PC-9 (cell line): Measurements from ENCODE around the gene CYTH2. TPM values are rescaled to one million over a fixed set of nuclear protein-coding genes. Genes with fewer than 3 reads are reported as not detected.

Source experiments
- BruUV-seq: library from RNA; stranded (reverse); fragments of 400-500 nt; replicated peaks from 2 replicates; lab custom pipeline; 2021; lab: Mats Ljungman, UMichigan
- CTCF ChIA-PET: fragments of 300-600 bp; sonication (Branson Sonifier 250); formaldehyde crosslinking; loops from one replicate; lab custom pipeline; 2022; ENCODE audit warnings: antibody characterized with exemption; lab: Charles Lee
- POLR2A ChIA-PET: fragments of 300-600 bp; sonication (Branson Sonifier 250); formaldehyde crosslinking; loops from one replicate; lab custom pipeline; 2022; ENCODE audit warnings: antibody characterized with exemption; ENCODE audit not compliant: unreplicated experiment; lab: Charles Lee
- DNase-seq, 2 experiments: peaks; one replicate each; pipeline versions ENCODE4 v3.0.0 to v3.0.0-alpha.2; 2015 to 2022; ENCODE audit warnings: mixed read lengths in 1 of 2
- H2AFZ ChIP-seq: fragments of 200-600 bp; sonication (generic); 2 replicates; pipeline ENCODE4 v1.8.1; 2017; ENCODE audit warnings: antibody characterized with exemption
- H3F3A ChIP-seq: fragments of 200-600 bp; sonication (generic); 2 replicates; pipeline ENCODE4 v1.8.1; 2017; ENCODE audit warnings: antibody characterized with exemption, mild to moderate bottlenecking, low read depth; ENCODE audit not compliant: insufficient read depth
- H3K27ac ChIP-seq: fragments of 200-600 bp; sonication (generic); 2 replicates; pipeline ENCODE4 v1.6.1; 2016; ENCODE audit warnings: mixed run types
- H3K27me3 ChIP-seq: fragments of 200-600 bp; sonication (generic); 2 replicates; pipeline ENCODE4 v1.6.1; 2016; ENCODE audit warnings: low read depth, mixed run types; ENCODE audit not compliant: insufficient read depth
- H3K36me3 ChIP-seq: fragments of 200-600 bp; sonication (generic); 2 replicates; pipeline ENCODE4 v1.6.1; 2016; ENCODE audit warnings: low read depth, mixed run types
- H3K4me1 ChIP-seq: fragments of 200-600 bp; sonication (generic); replicated peaks from 2 replicates; pipeline ENCODE4 v1.6.1; 2016; ENCODE audit warnings: mixed run types; ENCODE audit not compliant: insufficient read depth
- H3K4me2 ChIP-seq: fragments of 200-600 bp; sonication (generic); 2 replicates; pipeline ENCODE4 v1.6.1; 2017; ENCODE audit warnings: mixed run types
- H3K4me3 ChIP-seq: fragments of 200-600 bp; sonication (generic); 2 replicates; pipeline ENCODE4 v1.6.1; 2016; ENCODE audit warnings: mixed run types
- H3K79me2 ChIP-seq: fragments of 200-600 bp; sonication (generic); 2 replicates; pipeline ENCODE4 v1.6.1; 2017; ENCODE audit warnings: low read depth, mixed run types
- H3K9me2 ChIP-seq: fragments of 200-600 bp; sonication (generic); 2 replicates; pipeline ENCODE4 v1.8.1; 2017; ENCODE audit warnings: mild to moderate bottlenecking; ENCODE audit not compliant: insufficient read depth
- H3K9me3 ChIP-seq: fragments of 200-600 bp; sonication (generic); 2 replicates; pipeline ENCODE4 v1.8.1; 2016; ENCODE audit warnings: low read depth; ENCODE audit not compliant: insufficient read depth
- H4K20me1 ChIP-seq: fragments of 200-600 bp; sonication (generic); 2 replicates; pipeline ENCODE4 v1.8.1; 2017; ENCODE audit not compliant: insufficient read depth
- CTCF ChIP-seq: fragments of 200-600 bp; sonication (generic); conservative IDR thresholded peaks from 2 replicates; pipeline ENCODE4 v1.6.1; 2017; ENCODE audit warnings: mixed run types, antibody characterized with exemption, mild to moderate bottlenecking, moderate library complexity
- EZH2 ChIP-seq: fragments of 200-600 bp; sonication (generic); IDR thresholded peaks from 2 replicates; pipeline ENCODE4 v1.8.0; 2017; ENCODE audit warnings: antibody characterized with exemption, low read depth
- intact Hi-C: fragments of 100-400 bp; cut with micrococcal nuclease; formaldehyde crosslinking; loops from one replicate; pipeline ENCODE4 v1.10.0; 2022; ENCODE audit not compliant: unreplicated experiment
- total RNA-seq: library from RNA; stranded (reverse); gene quantifications from 2 replicates; pipeline ENCODE4 v1.2.3, GENCODE V29; 2021

CYTH2 gene
- total RNA-seq, 1 experiment from 2014 or later, result 74.4 TPM

GRCh38 chr19:48480558-48481500 lies 11.7 kb downstream of the CYTH2 start:
- Histone ChIP-seq H2AFZ (no peak overlapping the region), H3K4me2 (no peak overlapping the region), H3K4me1 (peaks cover 4% of the 10 kb centered on the region), H3K27me3 (no peaks in the 10 kb centered on the region), H3K4me3 (no peak overlapping the region), H3K9me3 (no peaks in the 10 kb centered on the region), H3F3A (peaks cover 61% of the 10 kb centered on the region), H3K79me2 (no peaks in the 10 kb centered on the region), H3K27ac (no peak overlapping the region), H3K36me3 (peaks cover 5% of the 10 kb centered on the region), H3K9me2 (no peaks in the 10 kb centered on the region), H4K20me1 (peaks cover 21% of the 10 kb centered on the region)
- no peak for DNase-seq
- intact Hi-C loops, result loop anchor here (10.0 kb wide), 1 partner anchor 484 kb away; the partner anchor contains the start of gene FTL
- BruUV-seq, result no TSS peak
- ChIA-PET POLR2A (interaction anchor here (0.6 kb wide), 3 partner anchors 9 to 55 kb away, joined by 4 read pairs; no protein-coding TSS in a partner anchor), CTCF (interaction anchor here (0.7 kb wide), 1 partner anchor 266 kb away, joined by 3 read pairs; the partner anchor contains the start of gene IZUMO1)
- TF ChIP-seq EZH2 (no peak), CTCF (no peak)

- no peak for DNase-seq
- H3F3A ChIP-seq, result peaks cover 69% of the 10 kb centered on the region
- CTCF ChIA-PET, result no interaction called here
Measured at GRCh38 chr19:48481846-48482639, 12.9 kb downstream of the CYTH2 start.

More at GRCh38 chr19:48481846-48482639, 12.9 kb downstream of the CYTH2 start:
- POLR2A ChIA-PET, result interaction anchor here (0.6 kb wide), 1 partner anchor 8 kb away, joined by 4 read pairs; no protein-coding TSS in a partner anchor
- Histone ChIP-seq H4K20me1 (peaks cover 16% of the 10 kb centered on the region), H3K4me1 (peaks cover 14% of the 10 kb centered on the region), H3K4me2 (no peak overlapping the region), H2AFZ (no peak overlapping the region), H3K9me2 (no peaks in the 10 kb centered on the region), H3K4me3 (no peak overlapping the region), H3K27me3 (no peaks in the 10 kb centered on the region), H3K27ac (no peak overlapping the region), H3K79me2 (no peaks in the 10 kb centered on the region), H3K9me3 (no peaks in the 10 kb centered on the region), H3K36me3 (peaks cover 4% of the 10 kb centered on the region; the same call in 1 of the 2 replicates)
- intact Hi-C loops, result loop anchor here (10.0 kb wide), 1 partner anchor 483 kb away; the partner anchor contains the start of gene FTL
- BruUV-seq, result TSS peak; percentile 5
- TF ChIP-seq EZH2 (no peak), CTCF (no peak)
